ENCODE data around the gene KRT2.

DNA sequence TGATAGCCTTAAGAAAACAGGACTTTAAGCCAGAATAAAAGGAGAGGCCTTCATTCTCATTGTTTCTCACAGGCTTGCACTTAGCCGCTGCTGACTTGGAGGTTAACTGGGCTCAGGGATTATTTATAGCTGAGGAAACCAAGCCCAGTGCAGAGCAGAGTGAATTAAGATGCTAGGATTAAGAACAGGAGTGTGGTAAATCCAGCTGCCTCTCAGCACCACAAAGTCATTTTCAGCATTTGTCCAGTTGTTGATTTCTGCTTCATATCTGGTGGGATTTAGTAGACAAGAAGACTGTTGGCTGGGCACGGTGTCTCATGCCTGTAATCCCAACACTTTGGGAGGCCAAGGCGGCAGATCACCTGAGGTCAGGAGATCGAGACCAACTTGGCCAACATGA, 19.4 kb downstream of the KRT2 start:
- TF ChIP-seq, protein P1, sequence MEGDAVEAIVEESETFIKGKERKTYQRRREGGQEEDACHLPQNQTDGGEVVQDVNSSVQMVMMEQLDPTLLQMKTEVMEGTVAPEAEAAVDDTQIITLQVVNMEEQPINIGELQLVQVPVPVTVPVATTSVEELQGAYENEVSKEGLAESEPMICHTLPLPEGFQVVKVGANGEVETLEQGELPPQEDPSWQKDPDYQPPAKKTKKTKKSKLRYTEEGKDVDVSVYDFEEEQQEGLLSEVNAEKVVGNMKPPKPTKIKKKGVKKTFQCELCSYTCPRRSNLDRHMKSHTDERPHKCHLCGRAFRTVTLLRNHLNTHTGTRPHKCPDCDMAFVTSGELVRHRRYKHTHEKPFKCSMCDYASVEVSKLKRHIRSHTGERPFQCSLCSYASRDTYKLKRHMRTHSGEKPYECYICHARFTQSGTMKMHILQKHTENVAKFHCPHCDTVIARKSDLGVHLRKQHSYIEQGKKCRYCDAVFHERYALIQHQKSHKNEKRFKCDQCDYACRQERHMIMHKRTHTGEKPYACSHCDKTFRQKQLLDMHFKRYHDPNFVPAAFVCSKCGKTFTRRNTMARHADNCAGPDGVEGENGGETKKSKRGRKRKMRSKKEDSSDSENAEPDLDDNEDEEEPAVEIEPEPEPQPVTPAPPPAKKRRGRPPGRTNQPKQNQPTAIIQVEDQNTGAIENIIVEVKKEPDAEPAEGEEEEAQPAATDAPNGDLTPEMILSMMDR (IDR thresholded peaks at IDR 0.05) = no peak
- TF ChIP-seq POLR2AphosphoS5 (IDR thresholded peaks at IDR 0.05) (no peak), POLR2A (IDR thresholded peaks at IDR 0.05) (no peak)
